DMS153 treated with DMSO at 0.1 percent for 48 hours (cell line): ENCODE results near the gene INTS15.

Experiments
- DNase-seq: peaks from one replicate; lab custom pipeline; 2025; ENCODE audit not compliant: unreplicated experiment; lab: John Stamatoyannopoulos, UW

Gene INTS15

GRCh38 chr7:6655636-6656385 is 66.0 kb downstream of the INTS15 start:
- DNase-seq, result no peak

DNA sequence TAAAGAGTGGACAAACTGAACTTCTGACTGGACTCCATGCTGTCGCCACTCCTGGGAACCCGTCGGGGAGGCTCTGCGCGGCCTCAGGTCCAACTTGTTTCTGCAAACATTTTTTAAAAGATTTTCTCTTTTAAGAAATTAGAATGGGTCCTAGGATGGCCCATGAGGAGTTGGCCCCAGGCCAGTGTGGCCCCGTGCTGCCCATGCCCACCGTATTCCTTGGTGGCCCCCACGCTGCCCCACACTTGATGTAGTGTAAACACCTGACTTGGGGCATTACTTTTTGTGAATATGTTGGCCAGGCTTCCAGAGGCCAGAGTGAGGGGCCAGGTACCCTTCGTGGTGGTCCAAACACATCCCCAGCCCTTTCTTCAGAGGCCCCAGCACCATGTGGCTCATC is 66.6 kb downstream of the INTS15 start:
- no peak for DNase-seq
